Measurements from ENCODE around the gene MUTYH.

GRCh38 chr1:45299296-45299695, 40.9 kb downstream of the MUTYH start:
- TF ChIP-seq EZH2 (IDR thresholded peaks at IDR 0.05; ENCODE audit: borderline replicate concordance) (no peak), EZH2phosphoT487 (IDR thresholded peaks at IDR 0.05; ENCODE audit: low read depth, severe bottlenecking, unreplicated experiment) (no peak)
- TF ChIP-seq, protein P1, sequence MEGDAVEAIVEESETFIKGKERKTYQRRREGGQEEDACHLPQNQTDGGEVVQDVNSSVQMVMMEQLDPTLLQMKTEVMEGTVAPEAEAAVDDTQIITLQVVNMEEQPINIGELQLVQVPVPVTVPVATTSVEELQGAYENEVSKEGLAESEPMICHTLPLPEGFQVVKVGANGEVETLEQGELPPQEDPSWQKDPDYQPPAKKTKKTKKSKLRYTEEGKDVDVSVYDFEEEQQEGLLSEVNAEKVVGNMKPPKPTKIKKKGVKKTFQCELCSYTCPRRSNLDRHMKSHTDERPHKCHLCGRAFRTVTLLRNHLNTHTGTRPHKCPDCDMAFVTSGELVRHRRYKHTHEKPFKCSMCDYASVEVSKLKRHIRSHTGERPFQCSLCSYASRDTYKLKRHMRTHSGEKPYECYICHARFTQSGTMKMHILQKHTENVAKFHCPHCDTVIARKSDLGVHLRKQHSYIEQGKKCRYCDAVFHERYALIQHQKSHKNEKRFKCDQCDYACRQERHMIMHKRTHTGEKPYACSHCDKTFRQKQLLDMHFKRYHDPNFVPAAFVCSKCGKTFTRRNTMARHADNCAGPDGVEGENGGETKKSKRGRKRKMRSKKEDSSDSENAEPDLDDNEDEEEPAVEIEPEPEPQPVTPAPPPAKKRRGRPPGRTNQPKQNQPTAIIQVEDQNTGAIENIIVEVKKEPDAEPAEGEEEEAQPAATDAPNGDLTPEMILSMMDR (IDR thresholded peaks at IDR 0.05; ENCODE audit: poor library complexity): no peak
